Cerebellar cortex (tissue), 1 donor: ENCODE data around the gene TMEM213.
"Not testable (repeated sequence)": the region's sequence is repeated elsewhere in the genome, so short reads cannot be mapped to it uniquely, and the experiment has no call there.

Source experiments
- DNase-seq: peaks from one replicate; pipeline ENCODE4 v3.0.0-alpha.2; 2015; ENCODE audit warnings: low spot score

The TMEM213 gene

DNA sequence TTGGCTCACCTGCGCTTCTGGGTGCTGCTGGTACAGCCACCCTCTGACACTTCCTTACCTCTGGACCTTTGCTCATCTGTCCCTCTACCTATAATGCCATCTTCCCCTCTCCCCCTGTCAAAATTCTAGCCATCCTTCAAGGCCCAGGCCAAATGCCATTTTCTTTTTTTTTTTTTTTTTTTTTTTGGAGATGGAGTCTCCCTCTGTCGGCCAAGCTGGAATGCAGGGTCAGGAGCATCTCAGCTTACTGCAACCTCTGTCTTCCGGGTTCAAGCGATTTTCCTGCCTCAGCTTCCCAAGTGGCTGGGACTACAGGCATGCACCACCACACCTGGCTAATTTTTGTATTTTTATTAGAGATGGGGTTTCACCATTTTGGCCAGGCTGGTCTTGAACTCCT lies 748 bp upstream of the TMEM213 start:
- DNase-seq: not testable (repeated sequence)

GRCh38 chr7:138798836-138799235 lies 1.0 kb downstream of the TMEM213 start:
- DNase-seq: no peak

DNA sequence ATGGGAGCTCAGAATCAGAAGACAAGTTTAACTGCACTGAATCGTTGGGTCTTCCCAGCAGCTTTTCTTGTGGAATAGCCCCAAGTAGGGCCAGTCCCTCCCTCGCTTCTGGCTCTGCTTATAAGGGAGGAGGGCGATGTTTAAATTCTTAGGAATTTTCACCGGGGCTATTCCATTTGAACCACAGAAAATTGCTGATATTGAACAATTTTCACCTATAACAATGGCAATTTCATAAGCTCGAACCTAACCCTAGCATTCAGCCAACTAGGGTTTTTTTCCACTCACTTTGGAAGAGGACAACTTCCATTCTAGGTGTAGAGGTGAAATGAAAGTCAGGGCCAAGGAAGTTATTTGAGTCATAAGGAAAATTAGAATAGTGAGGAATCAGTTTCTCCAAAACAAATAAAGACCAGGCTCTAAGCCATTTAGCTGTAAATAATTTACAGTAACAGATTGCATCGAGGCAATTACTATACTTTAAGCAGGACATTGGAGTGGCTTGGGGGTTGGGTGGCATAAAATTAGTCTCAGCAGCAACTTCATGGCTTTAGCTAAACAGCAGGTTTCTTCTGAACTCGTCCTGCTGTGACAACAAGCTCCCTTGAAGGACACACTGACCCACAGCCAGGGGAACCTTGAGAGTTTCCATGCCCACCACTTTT lies 1.7 kb downstream of the TMEM213 start:
- no peak for DNase-seq

- no peak for DNase-seq
These were observed 3.5 kb downstream of the TMEM213 start for GRCh38 chr7:138801256-138801655.

- no peak for DNase-seq
These were observed 4.9 kb downstream of the TMEM213 start for GRCh38 chr7:138802706-138803105.

GRCh38 chr7:138804618-138805017 lies 6.8 kb downstream of the TMEM213 start:
- DNase-seq: no peak

- DNase-seq: no peak
These were observed 11.6 kb downstream of the TMEM213 start for GRCh38 chr7:138809346-138809745.

DNA sequence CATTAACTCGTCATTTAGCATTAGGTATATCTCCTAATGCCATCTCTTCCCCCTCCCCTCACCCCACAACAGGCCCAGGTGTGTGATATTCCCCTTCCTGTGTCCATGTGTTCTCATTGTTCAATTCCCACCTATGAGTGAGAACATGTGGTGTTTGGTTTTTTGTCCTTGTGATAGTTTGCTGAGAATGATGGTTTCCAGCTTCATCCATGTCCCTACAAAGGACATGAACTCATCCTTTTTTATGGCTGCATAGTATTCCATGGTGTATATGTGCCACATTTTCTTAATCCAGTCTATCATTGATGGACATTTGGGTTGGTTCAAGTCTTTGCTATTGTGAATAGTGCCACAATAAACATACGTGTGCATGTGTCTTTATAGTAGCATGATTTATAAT lies 13.5 kb downstream of the TMEM213 start:
- DNase-seq: not testable (repeated sequence)

GRCh38 chr7:138813945-138814344 lies 16.2 kb downstream of the TMEM213 start:
- no peak for DNase-seq

GRCh38 chr7:138814816-138815332 lies 17.1 kb downstream of the TMEM213 start:
- DNase-seq: no peak

GRCh38 chr7:138816650-138817049 lies 18.9 kb downstream of the TMEM213 start:
- DNase-seq: no peak

DNA sequence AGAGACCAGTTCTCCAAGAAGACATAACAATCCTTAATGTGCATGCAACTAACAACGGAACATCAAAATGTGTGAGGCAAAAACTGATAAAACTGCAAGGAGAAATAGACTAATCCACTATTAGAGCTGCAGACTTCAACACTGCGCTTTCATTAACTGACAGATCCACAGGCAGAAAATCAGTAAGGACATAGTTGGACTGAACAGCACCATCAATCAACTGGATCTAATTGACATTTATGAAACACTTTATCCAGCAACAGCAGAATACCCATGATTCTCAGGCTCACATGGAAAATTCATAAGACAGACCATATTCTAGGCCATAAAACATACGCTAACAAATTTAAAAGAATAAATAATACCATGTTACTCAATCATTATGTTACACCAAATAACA lies 21.8 kb downstream of the TMEM213 start:
- no peak for DNase-seq

DNA sequence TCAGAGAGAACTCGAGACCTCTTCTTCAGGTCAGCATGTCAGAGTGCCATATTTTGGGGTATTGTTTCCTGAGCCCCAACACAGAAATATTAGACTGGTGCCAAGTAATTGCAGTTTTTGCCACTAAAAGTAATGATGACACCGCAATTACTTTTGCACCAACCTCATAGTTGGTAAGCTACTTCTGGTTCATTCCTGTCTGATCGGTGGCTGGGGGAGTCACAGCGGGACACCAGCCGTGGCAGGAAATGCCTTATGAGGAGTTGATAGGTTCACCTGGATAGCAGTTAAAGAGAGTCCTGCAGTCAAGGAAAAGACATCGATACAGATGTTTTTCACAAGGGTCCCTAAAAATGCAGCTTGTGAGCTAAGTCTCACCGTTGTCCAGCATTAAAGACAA lies 24.1 kb downstream of the TMEM213 start:
- no peak for DNase-seq

DNA sequence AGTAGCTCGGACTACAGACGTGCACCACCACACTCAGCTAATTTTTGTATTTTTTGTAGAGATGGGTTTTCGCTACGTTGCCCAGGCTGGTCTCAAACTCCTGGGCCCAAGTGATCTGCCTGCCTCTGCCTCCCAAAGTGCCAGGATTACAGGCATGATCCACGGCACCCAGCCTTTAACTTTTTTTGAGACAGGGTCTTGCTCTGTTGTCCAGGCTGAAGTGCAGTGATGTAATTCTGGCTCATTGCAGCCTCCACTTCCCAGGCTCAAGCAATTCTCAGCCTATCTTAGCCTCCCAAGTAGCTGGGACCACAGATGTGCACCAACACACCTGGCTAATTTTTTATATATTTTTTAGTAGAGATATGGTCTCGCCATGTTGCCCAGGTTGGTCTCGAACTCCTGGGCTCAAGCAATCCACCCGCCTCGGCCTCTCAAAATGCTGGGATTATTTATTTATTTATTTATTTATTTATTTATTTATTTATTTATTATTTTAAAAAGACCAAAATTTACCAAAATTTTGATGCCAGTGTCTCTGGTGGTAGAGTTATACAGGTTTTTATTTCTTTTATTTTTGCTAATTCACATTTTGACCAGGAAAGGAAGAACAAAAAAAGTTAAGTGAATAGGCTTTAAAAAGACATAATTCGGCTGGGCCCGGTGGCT lies 25.2 kb downstream of the TMEM213 start:
- no peak for DNase-seq

- DNase-seq: no peak
These were observed 27.4 kb downstream of the TMEM213 start for GRCh38 chr7:138825049-138825721.

DNA sequence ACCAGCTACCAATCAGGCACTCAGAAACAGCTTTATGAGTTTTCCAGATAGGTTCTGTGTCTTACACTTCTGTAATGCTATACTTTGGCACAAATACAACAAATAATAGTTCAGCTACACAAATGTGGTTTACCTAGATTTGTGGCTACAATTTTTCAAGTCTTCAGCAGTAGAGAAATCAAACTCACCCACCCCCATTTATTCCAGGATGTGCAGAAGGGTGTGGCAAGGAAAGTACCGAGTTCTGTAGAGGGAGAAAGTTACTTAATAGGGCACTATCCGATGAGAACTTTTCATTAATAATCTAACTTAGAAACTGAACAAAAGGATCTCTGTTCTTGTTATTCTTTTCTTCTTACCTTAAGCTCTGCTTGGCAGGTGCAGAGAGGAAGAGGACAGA lies 30.5 kb downstream of the TMEM213 start:
- no peak for DNase-seq

DNA sequence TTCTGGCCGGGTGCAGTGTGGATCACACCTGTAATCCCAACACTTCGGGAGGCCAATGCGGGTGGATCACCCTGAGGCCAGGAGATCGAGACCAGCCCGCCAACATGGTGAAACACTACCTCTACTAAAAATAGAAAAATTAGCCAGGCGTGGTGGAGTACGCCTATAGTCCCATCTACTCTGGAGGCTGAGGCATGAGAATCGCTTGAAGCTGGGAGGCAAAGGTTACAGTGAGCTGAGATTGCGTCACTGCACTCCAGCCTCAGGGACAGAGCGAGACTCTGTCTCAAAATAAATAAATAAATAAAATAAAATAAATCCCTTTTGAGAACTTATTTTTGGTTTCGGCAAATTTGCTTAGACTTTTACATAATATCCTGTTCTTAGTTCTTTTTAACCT lies 31.5 kb downstream of the TMEM213 start:
- DNase-seq: no peak

GRCh38 chr7:138832966-138833365 lies 35.2 kb downstream of the TMEM213 start:
- DNase-seq: no peak

- no peak for DNase-seq
These were observed 35.8 kb downstream of the TMEM213 start for GRCh38 chr7:138833596-138833995.

DNA sequence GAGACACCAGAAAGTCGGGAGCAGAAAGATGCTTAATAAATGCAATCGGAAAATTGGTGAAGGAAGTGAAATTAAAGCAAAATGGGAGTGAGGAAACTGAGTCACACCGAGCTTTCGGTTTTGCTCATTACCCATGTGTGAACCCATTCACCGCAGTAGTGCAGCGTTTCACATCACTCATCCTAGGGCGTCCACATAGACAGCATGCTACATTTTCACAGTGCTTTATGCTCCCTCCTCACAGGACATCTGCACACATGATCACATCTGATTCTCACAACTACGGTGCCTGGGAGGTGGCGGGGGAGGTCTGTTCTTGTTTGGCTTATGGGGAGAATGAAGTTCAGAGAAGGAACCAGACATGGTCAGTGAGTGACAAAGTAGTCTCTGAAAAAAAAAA lies 36.8 kb downstream of the TMEM213 start:
- no peak for DNase-seq

GRCh38 chr7:138835087-138835486 lies 37.3 kb downstream of the TMEM213 start:
- no peak for DNase-seq

DNA sequence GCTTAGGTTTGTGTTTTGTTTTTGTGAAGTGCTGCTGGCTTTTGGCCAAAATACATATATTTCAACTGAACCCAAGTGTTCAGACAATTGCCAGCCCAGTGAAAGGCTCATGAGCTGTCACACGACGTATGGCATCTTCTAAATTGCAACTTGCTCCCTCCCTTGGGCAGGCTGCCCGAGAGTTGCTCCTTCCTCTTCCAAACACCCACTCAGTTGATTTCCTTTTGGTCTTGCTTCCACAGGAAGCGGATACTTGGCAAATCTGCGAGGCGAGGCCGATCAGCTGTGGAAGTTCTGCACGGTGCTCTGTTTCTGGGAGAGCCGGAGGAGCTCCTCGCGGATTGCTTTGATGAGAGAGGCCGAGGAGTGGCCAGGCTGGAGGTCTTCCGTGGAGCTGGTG lies 39.8 kb downstream of the TMEM213 start:
- no peak for DNase-seq

GRCh38 chr7:138838166-138838565 lies 40.4 kb downstream of the TMEM213 start:
- DNase-seq: no peak
